GM21737 (cell line): ENCODE measurements around the gene TSPAN11.
"Not testable (repeated sequence)": the region's sequence is repeated elsewhere in the genome, so short reads cannot be mapped to it uniquely, and the experiment has no call there.

Experiments used
- ATAC-seq: cut with Tn5 transposase; IDR thresholded peaks from one replicate; pipeline ENCODE4 v1.9.1; 2021; ENCODE audit warnings: mild to moderate bottlenecking, moderate library complexity; ENCODE audit not compliant: unreplicated experiment

Gene TSPAN11

GRCh38 chr12:31000751-31001150 is 74.2 kb downstream of the TSPAN11 start:
- no peak for ATAC-seq

GRCh38 chr12:31001581-31002360 is 75.2 kb downstream of the TSPAN11 start:
- no peak for ATAC-seq

GRCh38 chr12:31002361-31002725 is 75.8 kb downstream of the TSPAN11 start:
- no peak for ATAC-seq

GRCh38 chr12:31002999-31003398 is 76.5 kb downstream of the TSPAN11 start:
- no peak for ATAC-seq

- no peak for ATAC-seq
These were observed 77.5 kb downstream of the TSPAN11 start for GRCh38 chr12:31003861-31004640.

GRCh38 chr12:31004666-31005065 is 78.1 kb downstream of the TSPAN11 start:
- ATAC-seq, result no peak

- no peak for ATAC-seq
These were observed 78.9 kb downstream of the TSPAN11 start for GRCh38 chr12:31005256-31005943.

GRCh38 chr12:31005944-31006361 is 79.4 kb downstream of the TSPAN11 start:
- no peak for ATAC-seq

GRCh38 chr12:31006416-31007152 is 80.0 kb downstream of the TSPAN11 start:
- ATAC-seq, result no peak

GRCh38 chr12:31007153-31007495 is 80.6 kb downstream of the TSPAN11 start:
- ATAC-seq, result no peak

GRCh38 chr12:31007636-31008175 is 81.2 kb downstream of the TSPAN11 start:
- ATAC-seq, result no peak

- no peak for ATAC-seq
These were observed 81.8 kb downstream of the TSPAN11 start for GRCh38 chr12:31008241-31008761.

GRCh38 chr12:31008961-31009840 is 82.7 kb downstream of the TSPAN11 start:
- ATAC-seq, result no peak

GRCh38 chr12:31009976-31010375 is 83.4 kb downstream of the TSPAN11 start:
- ATAC-seq, result no peak

GRCh38 chr12:31011336-31011735 is 84.8 kb downstream of the TSPAN11 start:
- ATAC-seq, result no peak

- no peak for ATAC-seq
These were observed 85.4 kb downstream of the TSPAN11 start for GRCh38 chr12:31011746-31012566.

GRCh38 chr12:31012567-31012891 is 86.0 kb downstream of the TSPAN11 start:
- not testable (repeated sequence) for ATAC-seq

- no peak for ATAC-seq
These were observed 88.7 kb downstream of the TSPAN11 start for GRCh38 chr12:31015215-31015614.

GRCh38 chr12:31016057-31016456 is 89.5 kb downstream of the TSPAN11 start:
- no peak for ATAC-seq
